ENCODE results near the gene SOX6. TPM values are rescaled to one million over a fixed set of nuclear protein-coding genes. Genes with fewer than 3 reads are reported as not detected.

SOX6 gene
- total RNA-seq, 1 donor from 2014 or later: not detected

- no peaks in the 10 kb centered on the region for H3K27me3 Mint-ChIP-seq (ENCODE audit: insufficient read depth)
- intact Hi-C loops (cut with micrococcal nuclease): no loop called here
- no peaks in the 10 kb centered on the region for H3K9me3 Mint-ChIP-seq
- H3K4me1 Mint-ChIP-seq (ENCODE audit: low read depth): no peaks in the 10 kb centered on the region
- H3K27ac Mint-ChIP-seq: no peak overlapping the region
- no peak overlapping the region for H3K4me3 Mint-ChIP-seq
- no peaks in the 10 kb centered on the region for H3K36me3 Mint-ChIP-seq (ENCODE audit: low read depth)
- DNase-seq (ENCODE audit: low spot score): no peak
Observed at GRCh38 chr11:16217631-16218030, 138.7 kb downstream of the SOX6 start.

DNA sequence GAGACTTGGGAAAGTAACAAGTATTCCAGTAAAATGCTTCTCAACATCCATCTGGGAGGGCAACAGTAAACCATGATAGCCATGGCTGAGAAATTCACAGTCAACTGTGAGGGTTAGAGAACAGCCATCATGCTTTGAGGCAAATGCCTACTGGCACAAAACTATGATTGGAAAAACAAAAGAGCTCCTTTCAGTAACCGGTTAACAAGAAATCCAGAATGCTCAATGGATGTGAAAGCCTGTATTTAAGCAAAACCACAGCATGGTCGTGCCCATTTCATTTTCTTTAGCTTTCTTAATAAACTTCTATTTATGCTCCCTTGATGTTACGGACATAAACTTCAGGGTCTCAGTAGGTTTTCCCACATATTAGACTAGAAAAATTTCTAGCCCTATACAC, 139.5 kb downstream of the SOX6 start:
- intact Hi-C loops (cut with micrococcal nuclease): no loop called here
- H3K4me1 Mint-ChIP-seq (ENCODE audit: low read depth): no peaks in the 10 kb centered on the region
- H3K27me3 Mint-ChIP-seq (ENCODE audit: insufficient read depth): no peaks in the 10 kb centered on the region
- H3K9me3 Mint-ChIP-seq: no peaks in the 10 kb centered on the region
- H3K4me3 Mint-ChIP-seq: no peak overlapping the region
- no peak for DNase-seq (ENCODE audit: low spot score)
- no peaks in the 10 kb centered on the region for H3K36me3 Mint-ChIP-seq (ENCODE audit: low read depth)
- H3K27ac Mint-ChIP-seq: no peak overlapping the region

DNA sequence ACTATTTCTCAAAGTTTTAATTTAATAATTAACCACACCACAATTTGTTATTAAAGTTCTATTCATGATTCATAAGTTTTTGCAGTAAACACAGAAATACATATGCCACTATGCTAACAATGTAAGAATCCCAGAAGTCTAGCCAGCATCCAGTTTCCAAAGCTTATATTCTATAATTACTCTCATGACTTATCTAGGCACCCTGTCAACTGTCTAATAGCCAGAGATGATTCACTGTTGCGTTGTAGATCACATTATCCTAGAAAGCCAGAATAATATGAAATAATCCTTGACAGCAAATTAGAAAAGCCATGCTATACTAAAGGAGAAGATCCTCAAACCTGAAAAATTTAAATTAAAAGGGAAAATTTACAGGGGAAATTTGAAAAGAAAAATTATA, 141.0 kb downstream of the SOX6 start:
- DNase-seq (ENCODE audit: low spot score): no peak

DNA sequence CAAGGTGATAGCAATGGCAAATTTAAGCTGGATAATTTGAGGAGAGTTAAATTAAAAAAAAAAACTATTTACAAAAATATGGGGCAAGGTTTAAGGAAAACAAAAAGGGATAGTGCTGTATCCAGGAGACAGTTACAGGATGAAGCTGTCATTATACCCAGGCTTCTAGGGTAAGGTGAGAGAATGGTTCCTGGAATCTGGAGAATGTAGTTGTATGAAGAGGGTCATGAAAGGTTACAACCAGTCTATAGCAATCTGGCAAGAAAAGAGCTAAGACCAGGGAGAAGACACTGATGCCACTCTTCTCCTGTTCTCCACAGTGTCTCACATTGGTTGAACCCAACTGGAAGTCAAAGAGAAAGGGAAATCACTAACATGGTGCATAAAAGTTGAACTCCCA, 144.9 kb downstream of the SOX6 start:
- no peaks in the 10 kb centered on the region for H3K27me3 Mint-ChIP-seq (ENCODE audit: insufficient read depth)
- no peaks in the 10 kb centered on the region for H3K4me1 Mint-ChIP-seq (ENCODE audit: low read depth)
- intact Hi-C loops (cut with micrococcal nuclease): no loop called here
- no peak overlapping the region for H3K27ac Mint-ChIP-seq
- no peaks in the 10 kb centered on the region for H3K36me3 Mint-ChIP-seq (ENCODE audit: low read depth)
- no peak for DNase-seq (ENCODE audit: low spot score)
- no peak overlapping the region for H3K4me3 Mint-ChIP-seq
- H3K9me3 Mint-ChIP-seq: no peaks in the 10 kb centered on the region

More for the DNA sequence above, 141.0 kb downstream of the SOX6 start:
- Mint-ChIP-seq H3K9me3 (no peaks in the 10 kb centered on the region), H3K4me3 (no peak overlapping the region), H3K4me1 (ENCODE audit: low read depth) (no peaks in the 10 kb centered on the region), H3K27ac (no peak overlapping the region), H3K27me3 (ENCODE audit: insufficient read depth) (no peaks in the 10 kb centered on the region), H3K36me3 (ENCODE audit: low read depth) (no peaks in the 10 kb centered on the region)
- intact Hi-C loops (cut with micrococcal nuclease): no loop called here

DNA sequence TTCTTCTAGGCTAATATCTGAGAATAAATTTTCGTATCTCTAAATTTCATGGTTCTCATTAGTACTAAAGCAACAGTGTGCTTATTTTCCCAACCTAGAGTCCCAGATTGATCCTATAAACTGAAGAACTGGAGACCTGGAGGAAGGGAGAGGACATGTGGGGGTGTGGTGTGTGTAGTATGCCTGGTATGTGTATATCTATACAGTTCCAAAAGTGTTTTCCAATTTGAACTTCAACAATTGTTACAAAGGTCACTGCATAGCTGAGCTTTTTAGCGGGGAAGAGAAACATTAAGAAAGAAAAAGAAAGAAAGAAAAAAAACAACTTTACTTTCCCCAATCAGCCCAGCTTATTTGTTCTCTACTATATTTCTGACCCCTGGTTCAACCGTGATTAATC, 152.1 kb downstream of the SOX6 start:
- H3K9me3 Mint-ChIP-seq: no peaks in the 10 kb centered on the region
- no peak for DNase-seq (ENCODE audit: low spot score)
- no peak overlapping the region for H3K27ac Mint-ChIP-seq
- H3K36me3 Mint-ChIP-seq (ENCODE audit: low read depth): no peaks in the 10 kb centered on the region
- no peaks in the 10 kb centered on the region for H3K27me3 Mint-ChIP-seq (ENCODE audit: insufficient read depth)
- H3K4me3 Mint-ChIP-seq: no peak overlapping the region
- H3K4me1 Mint-ChIP-seq (ENCODE audit: low read depth): no peaks in the 10 kb centered on the region
- intact Hi-C loops (cut with micrococcal nuclease): no loop called here

DNA sequence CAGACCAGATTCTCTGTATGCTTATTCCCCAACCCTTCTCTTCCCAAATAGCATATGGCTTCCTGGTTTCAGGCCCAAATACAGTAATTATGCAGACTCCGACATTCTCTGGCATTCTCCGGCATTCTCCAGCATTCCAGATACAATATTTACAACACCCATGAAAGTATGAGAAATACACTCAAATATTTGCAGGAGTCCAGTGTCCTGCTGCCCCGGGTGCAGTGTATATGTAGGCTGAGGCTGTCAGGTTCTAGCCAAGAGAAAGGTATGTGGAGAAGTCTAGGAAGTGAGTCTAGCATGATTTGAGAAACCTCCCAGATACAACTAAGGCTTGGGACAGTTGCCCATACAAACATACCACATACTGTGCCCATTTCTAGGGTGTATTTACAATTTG, 160.7 kb downstream of the SOX6 start:
- H3K9me3 Mint-ChIP-seq: no peaks in the 10 kb centered on the region
- no peaks in the 10 kb centered on the region for H3K27me3 Mint-ChIP-seq (ENCODE audit: insufficient read depth)
- no peaks in the 10 kb centered on the region for H3K36me3 Mint-ChIP-seq (ENCODE audit: low read depth)
- no peak overlapping the region for H3K27ac Mint-ChIP-seq
- no peaks in the 10 kb centered on the region for H3K4me1 Mint-ChIP-seq (ENCODE audit: low read depth)
- H3K4me3 Mint-ChIP-seq: no peak overlapping the region
- intact Hi-C loops (cut with micrococcal nuclease): no loop called here
- DNase-seq (ENCODE audit: low spot score): no peak

GRCh38 chr11:16194566-16194965, 161.8 kb downstream of the SOX6 start:
- no peaks in the 10 kb centered on the region for H3K4me1 Mint-ChIP-seq (ENCODE audit: low read depth)
- intact Hi-C loops (cut with micrococcal nuclease): no loop called here
- no peaks in the 10 kb centered on the region for H3K36me3 Mint-ChIP-seq (ENCODE audit: low read depth)
- H3K27ac Mint-ChIP-seq: no peak overlapping the region
- H3K4me3 Mint-ChIP-seq: no peak overlapping the region
- no peaks in the 10 kb centered on the region for H3K27me3 Mint-ChIP-seq (ENCODE audit: insufficient read depth)
- H3K9me3 Mint-ChIP-seq: no peaks in the 10 kb centered on the region
- DNase-seq (ENCODE audit: low spot score): no peak

- no peaks in the 10 kb centered on the region for H3K36me3 Mint-ChIP-seq (ENCODE audit: low read depth)
- H3K27ac Mint-ChIP-seq: no peak overlapping the region
- intact Hi-C loops (cut with micrococcal nuclease): no loop called here
- H3K4me1 Mint-ChIP-seq (ENCODE audit: low read depth): no peaks in the 10 kb centered on the region
- H3K27me3 Mint-ChIP-seq (ENCODE audit: insufficient read depth): no peaks in the 10 kb centered on the region
- no peak overlapping the region for H3K4me3 Mint-ChIP-seq
- no peak for DNase-seq (ENCODE audit: low spot score)
- H3K9me3 Mint-ChIP-seq: no peaks in the 10 kb centered on the region
Observed at GRCh38 chr11:16193897-16194381, 162.4 kb downstream of the SOX6 start.

- Mint-ChIP-seq H3K4me3 (no peak overlapping the region), H3K27me3 (ENCODE audit: insufficient read depth) (no peaks in the 10 kb centered on the region), H3K36me3 (ENCODE audit: low read depth) (no peaks in the 10 kb centered on the region), H3K4me1 (ENCODE audit: low read depth) (no peaks in the 10 kb centered on the region), H3K9me3 (no peaks in the 10 kb centered on the region), H3K27ac (no peak overlapping the region)
- intact Hi-C loops (cut with micrococcal nuclease): no loop called here
- DNase-seq (ENCODE audit: low spot score): no peak
Observed at GRCh38 chr11:16191868-16192240, 164.5 kb downstream of the SOX6 start.

- H3K4me3 Mint-ChIP-seq: no peak overlapping the region
- no peaks in the 10 kb centered on the region for H3K9me3 Mint-ChIP-seq
Observed at GRCh38 chr11:16191212-16191867, 165.0 kb downstream of the SOX6 start.

GRCh38 chr11:16186680-16187079, 169.7 kb downstream of the SOX6 start:
- Mint-ChIP-seq H3K36me3 (ENCODE audit: low read depth) (no peaks in the 10 kb centered on the region), H3K4me1 (ENCODE audit: low read depth) (no peaks in the 10 kb centered on the region), H3K9me3 (no peaks in the 10 kb centered on the region), H3K27me3 (ENCODE audit: insufficient read depth) (no peaks in the 10 kb centered on the region), H3K27ac (no peak overlapping the region), H3K4me3 (no peak overlapping the region)
- intact Hi-C loops (cut with micrococcal nuclease): no loop called here
- no peak for DNase-seq (ENCODE audit: low spot score)

More at GRCh38 chr11:16191212-16191867, 165.0 kb downstream of the SOX6 start:
- intact Hi-C loops (cut with micrococcal nuclease): no loop called here
- H3K36me3 Mint-ChIP-seq (ENCODE audit: low read depth): no peaks in the 10 kb centered on the region
- no peaks in the 10 kb centered on the region for H3K4me1 Mint-ChIP-seq (ENCODE audit: low read depth)
- no peaks in the 10 kb centered on the region for H3K27me3 Mint-ChIP-seq (ENCODE audit: insufficient read depth)
- DNase-seq (ENCODE audit: low spot score): no peak
- no peak overlapping the region for H3K27ac Mint-ChIP-seq

DNA sequence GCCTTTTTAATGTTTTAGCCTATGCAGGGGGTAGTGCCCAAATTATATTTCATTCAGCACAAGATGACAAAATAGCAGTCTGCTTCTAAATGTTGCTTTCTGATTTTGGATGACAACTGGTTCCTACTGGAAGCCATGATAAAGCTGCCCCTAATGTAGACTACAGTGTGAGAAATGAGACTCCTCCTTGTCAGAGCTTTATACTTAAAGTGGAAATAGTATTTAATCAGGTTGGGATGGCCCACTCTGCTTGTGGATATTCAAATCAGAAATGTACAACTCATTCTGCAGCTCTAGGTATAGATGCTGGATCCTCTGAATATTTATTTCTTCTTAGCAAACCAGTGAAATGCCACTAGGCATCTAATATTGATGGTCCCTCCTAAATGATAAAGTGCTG, 171.3 kb downstream of the SOX6 start:
- Mint-ChIP-seq H3K27ac (no peak overlapping the region), H3K4me3 (no peak overlapping the region), H3K27me3 (ENCODE audit: insufficient read depth) (no peaks in the 10 kb centered on the region), H3K36me3 (ENCODE audit: low read depth) (no peaks in the 10 kb centered on the region), H3K4me1 (ENCODE audit: low read depth) (no peaks in the 10 kb centered on the region), H3K9me3 (no peaks in the 10 kb centered on the region)
- intact Hi-C loops (cut with micrococcal nuclease): no loop called here
- DNase-seq (ENCODE audit: low spot score): no peak

- Mint-ChIP-seq H3K4me1 (ENCODE audit: low read depth) (no peaks in the 10 kb centered on the region), H3K27me3 (ENCODE audit: insufficient read depth) (no peaks in the 10 kb centered on the region), H3K27ac (no peak overlapping the region), H3K9me3 (no peaks in the 10 kb centered on the region), H3K36me3 (ENCODE audit: low read depth) (no peaks in the 10 kb centered on the region), H3K4me3 (no peak overlapping the region)
- intact Hi-C loops (cut with micrococcal nuclease): no loop called here
- DNase-seq (ENCODE audit: low spot score): no peak
Observed at GRCh38 chr11:16184588-16184987, 171.8 kb downstream of the SOX6 start.

GRCh38 chr11:16182553-16182952, 173.8 kb downstream of the SOX6 start:
- Mint-ChIP-seq H3K9me3 (no peaks in the 10 kb centered on the region), H3K4me1 (ENCODE audit: low read depth) (no peaks in the 10 kb centered on the region), H3K27ac (no peak overlapping the region), H3K4me3 (no peak overlapping the region), H3K36me3 (ENCODE audit: low read depth) (no peaks in the 10 kb centered on the region), H3K27me3 (ENCODE audit: insufficient read depth) (no peaks in the 10 kb centered on the region)
- DNase-seq (ENCODE audit: low spot score): no peak
- intact Hi-C loops (cut with micrococcal nuclease): no loop called here

Measured in activated T-helper 1 cell treated with anti-CD3 and anti-CD28 coated beads, Interleukin-12 subunit alpha, Interleukin-12 subunit beta, Interleukin-2, Interleukin-4 antibody, amounts not matched to agents 30 ng/mL and 10 ng/mL and 1 ng/mL, durations not matched to agents 14 hours and 24 hours and 36 hours (primary cell).